HepG2 (cell line): ENCODE results near the gene LRRC53. TPM values are rescaled to one million over a fixed set of nuclear protein-coding genes. Genes with fewer than 3 reads are reported as not detected.

Experiments used
- ATAC-seq: fragments of 200-7000 bp; cut with Tn5 transposase; 3 replicates; pipeline ENCODE4 v1.9.1; 2020; ENCODE audit warnings: mild to moderate bottlenecking, moderate library complexity
- BruUV-seq: library from RNA; stranded (reverse); fragments of 400-500 nt; replicated peaks from 2 replicates; lab custom pipeline; 2021; lab: Mats Ljungman, UMichigan
- CTCF ChIA-PET: fragments of 300-600 bp; formaldehyde crosslinking; extraction: SDS; loops from one replicate; lab custom pipeline; 2021; ENCODE audit warnings: low total read pairs, inconsistent platforms, low intra/inter-chr PET ratio; lab: Yijun Ruan, JAX
- POLR2A ChIA-PET: fragments of 350-600 bp; sonication (Branson Sonifier 250); formaldehyde crosslinking; loops from one replicate; lab custom pipeline; 2020; ENCODE audit warnings: antibody characterized with exemption, inconsistent platforms; lab: Yijun Ruan, JAX
- DNase-seq: peaks from one replicate; pipeline ENCODE4 v3.0.0-alpha.2; 2015; ENCODE audit warnings: low spot score
- FAIRE-seq: peaks from 3 replicates; lab custom pipeline; 2011; peaks lifted over from hg19 to GRCh38; lab: Jason Lieb, UNC
- H2AFZ ChIP-seq: one replicate; pipeline ENCODE4 v1.6.1; 2011; ENCODE audit warnings: low read length, inconsistent platforms
- H3K27ac ChIP-seq: fragments of 300-600 bp; 3 replicates; pipeline ENCODE4 v1.8.0; 2011; ENCODE audit warnings: mixed run types, mild to moderate bottlenecking, mixed read lengths, low read length, inconsistent platforms; ENCODE audit not compliant: insufficient read depth; ENCODE audit errors: extremely low read length
- H3K27me3 ChIP-seq, 2 experiments: fragments of 200-600 bp in 1 of 2; 2 replicates in 1 of 2; 3 replicates in 1 of 2; pipeline versions ENCODE4 v1.6.0 to v1.8.0; 2011; ENCODE audit warnings: low read length in 2 of 2, mild to moderate bottlenecking in 2 of 2, moderate library complexity in 2 of 2, inconsistent platforms in 1 of 2; ENCODE audit not compliant: insufficient read depth in 2 of 2, control insufficient read depth in 1 of 2
- H3K36me3 ChIP-seq, 2 experiments: fragments of 200-600 bp in 1 of 2; replicated peaks in 1 of 2; 2 replicates in 1 of 2; 3 replicates in 1 of 2; pipeline versions ENCODE4 v1.5.1 to v1.8.0; 2011; ENCODE audit warnings: low read length in 2 of 2, inconsistent platforms in 1 of 2; ENCODE audit not compliant: insufficient read depth in 2 of 2, control insufficient read depth in 1 of 2
- H3K4me1 ChIP-seq: 2 replicates; pipeline ENCODE4 v1.5.1; 2012; ENCODE audit warnings: low read length, inconsistent platforms; ENCODE audit not compliant: insufficient read depth
- H3K4me2 ChIP-seq: 2 replicates; pipeline ENCODE4 v1.6.0; 2011; ENCODE audit warnings: low read depth, low read length, inconsistent platforms
- H3K4me3 ChIP-seq, 3 experiments: fragments of 200-600 bp in 1 of 3; sonication (generic), shearing (Covaris generic) in 1 of 3; replicated peaks in 1 of 3; 2 replicates each; pipeline ENCODE4 v1.5.1; 2011 to 2016; ENCODE audit warnings: low read length in 3 of 3, inconsistent platforms in 2 of 3, low read depth in 2 of 3, mild to moderate bottlenecking in 2 of 3, control low read depth in 1 of 3, mixed read lengths in 1 of 3; ENCODE audit not compliant: insufficient read depth in 1 of 3
- H3K79me2 ChIP-seq: one replicate; pipeline ENCODE4 v1.6.1; 2011; ENCODE audit warnings: low read length, inconsistent platforms; ENCODE audit not compliant: insufficient read depth
- H3K9ac ChIP-seq: 2 replicates; pipeline ENCODE4 v1.6.0; 2011; ENCODE audit warnings: mild to moderate bottlenecking, low read depth, low read length, inconsistent platforms; ENCODE audit not compliant: insufficient read depth
- H3K9me3 ChIP-seq: 2 replicates; pipeline ENCODE4 v1.5.1; 2012; ENCODE audit warnings: mild to moderate bottlenecking, low read length
- H4K20me1 ChIP-seq: 2 replicates; pipeline ENCODE4 v1.6.0; 2011; ENCODE audit warnings: inconsistent platforms, mild to moderate bottlenecking, low read length, moderate library complexity; ENCODE audit not compliant: insufficient read depth
- BRCA1 ChIP-seq: sonication (generic); formaldehyde crosslinking; IDR thresholded peaks from 2 replicates; pipeline ENCODE4 v1.4.0; 2020; ENCODE audit warnings: missing genetic modification reagents
- CEBPG ChIP-seq: IDR thresholded peaks from 2 replicates; pipeline ENCODE4 v1.6.1; 2016
- EHMT2 ChIP-seq: fragments of 200-600 bp; sonication (generic); IDR thresholded peaks from 2 replicates; pipeline ENCODE4 v1.7.0; 2017; ENCODE audit warnings: antibody characterized with exemption, low read depth, low read length, borderline replicate concordance
- EP300 ChIP-seq, 3 experiments: sonication (generic) in 1 of 3; formaldehyde crosslinking in 1 of 3; IDR thresholded peaks; 2 replicates each; pipeline versions ENCODE4 v1.5.1 to v1.6.1; 2011 to 2020; ENCODE audit warnings: low read depth in 2 of 3, low read length in 2 of 3, borderline replicate concordance in 1 of 3, improper control_type of control experiment in 1 of 3, mild to moderate bottlenecking in 1 of 3, missing genetic modification reagents in 1 of 3, moderate library complexity in 1 of 3
- PAF1 ChIP-seq: IDR thresholded peaks from 2 replicates; pipeline ENCODE4 v1.6.1; 2016; ENCODE audit warnings: missing genetic modification reagents, missing compliant biosample characterization
- RFXANK ChIP-seq: IDR thresholded peaks from 2 replicates; pipeline ENCODE4 v1.6.1; 2016
- RXRB ChIP-seq: IDR thresholded peaks from 2 replicates; pipeline ENCODE4 v1.6.1; 2016; ENCODE audit warnings: borderline replicate concordance, missing genetic modification reagents, missing compliant biosample characterization
- SP2 ChIP-seq: sonication (generic); formaldehyde crosslinking; IDR thresholded peaks from 2 replicates; pipeline ENCODE4 v1.5.1; 2020; ENCODE audit warnings: mild to moderate bottlenecking, missing genetic modification reagents
- THAP9 ChIP-seq: sonication (generic); formaldehyde crosslinking; IDR thresholded peaks from 2 replicates; pipeline ENCODE4; 2020; ENCODE audit warnings: missing genetic modification reagents, mild to moderate bottlenecking, borderline replicate concordance
- ZNF33A ChIP-seq: sonication (generic); formaldehyde crosslinking; IDR thresholded peaks from 2 replicates; pipeline ENCODE4 v1.5.1; 2020; ENCODE audit warnings: missing genetic modification reagents, mild to moderate bottlenecking, moderate library complexity, borderline replicate concordance
- ZNF563 ChIP-seq: sonication (generic); formaldehyde crosslinking; IDR thresholded peaks from 2 replicates; pipeline ENCODE4 v1.8.0; 2022; ENCODE audit warnings: mild to moderate bottlenecking, moderate library complexity, missing genetic modification reagents
- ZNF619 ChIP-seq: sonication (generic); formaldehyde crosslinking; IDR thresholded peaks from 2 replicates; pipeline ENCODE4 v1.4.0; 2020; ENCODE audit warnings: mild to moderate bottlenecking, missing genetic modification reagents
- ZNF737 ChIP-seq: sonication (generic); formaldehyde crosslinking; IDR thresholded peaks from 2 replicates; pipeline ENCODE4 v1.5.0; 2020; ENCODE audit warnings: missing genetic modification reagents, mild to moderate bottlenecking, borderline replicate concordance
- ZNF775 ChIP-seq: sonication (generic); formaldehyde crosslinking; IDR thresholded peaks from 2 replicates; pipeline ENCODE4 v1.4.0; 2020; ENCODE audit warnings: missing genetic modification reagents, mild to moderate bottlenecking, moderate library complexity, borderline replicate concordance
- ZNF781 ChIP-seq: sonication (generic); formaldehyde crosslinking; IDR thresholded peaks from 2 replicates; pipeline ENCODE4 v1.5.1; 2020; ENCODE audit warnings: borderline replicate concordance, mild to moderate bottlenecking, missing genetic modification reagents; ENCODE audit errors: not compliant biosample characterization
- WGBS: methylation state at CpG from one replicate; pipeline ENCODE4 v1.1.6; 2017; ENCODE audit warnings: low lambda C conversion rate; 5-methylcytosine and 5-hydroxymethylcytosine counted together
- in situ Hi-C: cut with HindIII; loops from 2 replicates; pipeline ENCODE4 v1.10.0; 2017; ENCODE audit warnings: low pct_unique_long_range_greater_than_20kb; ENCODE audit not compliant: extremely low pct_ligation_motif_present
- intact Hi-C: fragments of 100-400 bp; cut with micrococcal nuclease; formaldehyde crosslinking; loops from one replicate; pipeline ENCODE4 v1.10.0; 2022; ENCODE audit not compliant: unreplicated experiment
- polyA plus RNA-seq, 8 experiments: library from polyadenylated mRNA; depleted of rRNA in 3 of 8; stranded (reverse) in 7 of 8; unstranded in 1 of 8; fragments of >200 nt; fragmentation: Illumina TruSeq in 4 of 8; extraction: Trizol in 4 of 8; gene quantifications; 2 replicates each; pipeline versions ENCODE4 v1.2.1 to v1.2.3, GENCODE V29; 2011 to 2016; ENCODE audit warnings: low read depth in 4 of 8, missing spikeins in 1 of 8, mixed read lengths in 1 of 8; ENCODE audit not compliant: insufficient read depth in 1 of 8
- total RNA-seq, 5 experiments: library from RNA; depleted of rRNA; stranded (reverse); fragments of >200 nt; fragmentation: Illumina TruSeq; extraction: Trizol; gene quantifications; 2 replicates each; pipeline ENCODE4 v1.2.3, GENCODE V29; 2016; ENCODE audit warnings: low read depth in 1 of 5
- TF ChIP-seq, protein P1 (sequence below), 2 experiments: sonication (generic) in 1 of 2; formaldehyde crosslinking in 1 of 2; IDR thresholded peaks; 2 replicates each; pipeline versions ENCODE4 v1.4.0 to v1.6.1; 2018 to 2020; ENCODE audit warnings: missing genetic modification reagents in 2 of 2, borderline replicate concordance in 1 of 2, low read depth in 1 of 2, mild to moderate bottlenecking in 1 of 2, missing biosample characterization in 1 of 2
- TF ChIP-seq, protein P2 (sequence below): sonication (generic); formaldehyde crosslinking; IDR thresholded peaks from 2 replicates; pipeline ENCODE4 v1.5.0; 2020; ENCODE audit warnings: mild to moderate bottlenecking, missing genetic modification reagents

The LRRC53 gene
- total and polyA plus RNA-seq, 2 of the 13 experiments (the other 11 are each of a cell fraction or from before 2014, with no cell fraction given) = not detected

- H4K20me1 ChIP-seq = no peaks in the 10 kb centered on the region
- H3K9me3 ChIP-seq = no peaks in the 10 kb centered on the region
- no peak overlapping the region for H3K4me3 ChIP-seq
- no peak for ATAC-seq
- H3K27me3 ChIP-seq = no peaks in the 10 kb centered on the region
- no peaks in the 10 kb centered on the region for H3K4me1 ChIP-seq
- CTCF ChIA-PET = no interaction called here
- intact Hi-C loops = no loop called here
- in situ Hi-C loops = loop anchor here (25.0 kb wide), 1 partner anchor 626 kb away; no protein-coding TSS in a partner anchor
- no peak overlapping the region for H3K27ac ChIP-seq
- no peak for FAIRE-seq
- POLR2A ChIA-PET = no interaction called here
- no peak for DNase-seq
- WGBS = 25% methylated on average over 9 of the region's 9 CpGs
- BruUV-seq = no TSS peak
- H3K79me2 ChIP-seq = no peaks in the 10 kb centered on the region
- no peaks in the 10 kb centered on the region for H3K36me3 ChIP-seq
- H3K9ac ChIP-seq = no peak overlapping the region
- H2AFZ ChIP-seq = no peak overlapping the region
- H3K4me2 ChIP-seq = no peak overlapping the region
- TF ChIP-seq ZNF737 (CRISPR knock-in tag) = no peak
- no peak for TF ChIP-seq EHMT2
- no peak for TF ChIP-seq CEBPG
- TF ChIP-seq, protein P1, sequence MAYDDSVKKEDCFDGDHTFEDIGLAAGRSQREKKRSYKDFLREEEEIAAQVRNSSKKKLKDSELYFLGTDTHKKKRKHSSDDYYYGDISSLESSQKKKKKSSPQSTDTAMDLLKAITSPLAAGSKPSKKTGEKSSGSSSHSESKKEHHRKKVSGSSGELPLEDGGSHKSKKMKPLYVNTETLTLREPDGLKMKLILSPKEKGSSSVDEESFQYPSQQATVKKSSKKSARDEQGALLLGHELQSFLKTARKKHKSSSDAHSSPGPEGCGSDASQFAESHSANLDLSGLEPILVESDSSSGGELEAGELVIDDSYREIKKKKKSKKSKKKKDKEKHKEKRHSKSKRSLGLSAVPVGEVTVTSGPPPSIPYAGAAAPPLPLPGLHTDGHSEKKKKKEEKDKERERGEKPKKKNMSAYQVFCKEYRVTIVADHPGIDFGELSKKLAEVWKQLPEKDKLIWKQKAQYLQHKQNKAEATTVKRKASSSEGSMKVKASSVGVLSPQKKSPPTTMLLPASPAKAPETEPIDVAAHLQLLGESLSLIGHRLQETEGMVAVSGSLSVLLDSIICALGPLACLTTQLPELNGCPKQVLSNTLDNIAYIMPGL (CRISPR knock-in tag; IDR thresholded peaks at IDR 0.05; ENCODE audit: borderline replicate concordance in 1 of 2, low read depth in 1 of 2) = no peak
- TF ChIP-seq, protein P2, sequence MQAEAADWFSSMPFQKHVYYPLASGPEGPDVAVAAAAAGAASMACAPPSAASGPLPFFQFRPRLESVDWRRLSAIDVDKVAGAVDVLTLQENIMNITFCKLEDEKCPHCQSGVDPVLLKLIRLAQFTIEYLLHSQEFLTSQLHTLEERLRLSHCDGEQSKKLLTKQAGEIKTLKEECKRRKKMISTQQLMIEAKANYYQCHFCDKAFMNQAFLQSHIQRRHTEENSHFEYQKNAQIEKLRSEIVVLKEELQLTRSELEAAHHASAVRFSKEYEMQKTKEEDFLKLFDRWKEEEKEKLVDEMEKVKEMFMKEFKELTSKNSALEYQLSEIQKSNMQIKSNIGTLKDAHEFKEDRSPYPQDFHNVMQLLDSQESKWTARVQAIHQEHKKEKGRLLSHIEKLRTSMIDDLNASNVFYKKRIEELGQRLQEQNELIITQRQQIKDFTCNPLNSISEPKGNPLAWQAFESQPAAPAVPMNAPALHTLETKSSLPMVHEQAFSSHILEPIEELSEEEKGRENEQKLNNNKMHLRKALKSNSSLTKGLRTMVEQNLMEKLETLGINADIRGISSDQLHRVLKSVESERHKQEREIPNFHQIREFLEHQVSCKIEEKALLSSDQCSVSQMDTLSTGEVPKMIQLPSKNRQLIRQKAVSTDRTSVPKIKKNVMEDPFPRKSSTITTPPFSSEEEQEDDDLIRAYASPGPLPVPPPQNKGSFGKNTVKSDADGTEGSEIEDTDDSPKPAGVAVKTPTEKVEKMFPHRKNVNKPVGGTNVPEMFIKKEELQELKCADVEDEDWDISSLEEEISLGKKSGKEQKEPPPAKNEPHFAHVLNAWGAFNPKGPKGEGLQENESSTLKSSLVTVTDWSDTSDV (CRISPR knock-in tag) = no peak
- TF ChIP-seq ZNF33A (CRISPR knock-in tag) = no peak
- TF ChIP-seq ZNF775 (CRISPR knock-in tag) = no peak
- TF ChIP-seq THAP9 = no peak
- no peak for TF ChIP-seq SP2 (CRISPR knock-in tag)
- no peak for TF ChIP-seq EP300 (IDR thresholded peaks at IDR 0.05; ENCODE audit: low read depth in 2 of 2, low read length in 2 of 2)
- TF ChIP-seq EP300 (CRISPR knock-in tag; IDR thresholded peaks at IDR 0.05; ENCODE audit: borderline replicate concordance) = no peak
- TF ChIP-seq RXRB (CRISPR knock-in tag) = no peak
- no peak for TF ChIP-seq ZNF781 (CRISPR knock-in tag)
- TF ChIP-seq ZNF619 (CRISPR knock-in tag) = no peak
- TF ChIP-seq BRCA1 = no peak
- no peak for TF ChIP-seq PAF1 (CRISPR knock-in tag)
- no peak for TF ChIP-seq ZNF563 (CRISPR knock-in tag)
- no peak for TF ChIP-seq RFXANK
Measured at GRCh38 chr1:74463333-74463988, 49.0 kb downstream of the LRRC53 start.
